Left renal pelvis (tissue), 4 donors: Measurements from ENCODE around the gene SLC2A6. TPM values are rescaled to one million over a fixed set of nuclear protein-coding genes. Genes with fewer than 3 reads are reported as not detected.

Experiments used
- DNase-seq, 4 donors: peaks; one replicate each; pipeline ENCODE4 v3.0.0-alpha.2; 2013; ENCODE audit warnings: low read depth in 4 of 4, low spot score in 3 of 4
- polyA plus RNA-seq, 4 donors: library from polyadenylated mRNA; unstranded; fragments of 120-200 nt; gene quantifications; one replicate each; pipeline ENCODE4 v1.2.1, GENCODE V29; 2013; ENCODE audit not compliant: insufficient read length in 4 of 4

Gene SLC2A6, protein sequence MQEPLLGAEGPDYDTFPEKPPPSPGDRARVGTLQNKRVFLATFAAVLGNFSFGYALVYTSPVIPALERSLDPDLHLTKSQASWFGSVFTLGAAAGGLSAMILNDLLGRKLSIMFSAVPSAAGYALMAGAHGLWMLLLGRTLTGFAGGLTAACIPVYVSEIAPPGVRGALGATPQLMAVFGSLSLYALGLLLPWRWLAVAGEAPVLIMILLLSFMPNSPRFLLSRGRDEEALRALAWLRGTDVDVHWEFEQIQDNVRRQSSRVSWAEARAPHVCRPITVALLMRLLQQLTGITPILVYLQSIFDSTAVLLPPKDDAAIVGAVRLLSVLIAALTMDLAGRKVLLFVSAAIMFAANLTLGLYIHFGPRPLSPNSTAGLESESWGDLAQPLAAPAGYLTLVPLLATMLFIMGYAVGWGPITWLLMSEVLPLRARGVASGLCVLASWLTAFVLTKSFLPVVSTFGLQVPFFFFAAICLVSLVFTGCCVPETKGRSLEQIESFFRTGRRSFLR
- 1 to 10 TPM in 3 of 4 donors, under 1 TPM in 1; 0.76 to 1.8 (median 1.5) TPM for polyA plus RNA-seq

DNA sequence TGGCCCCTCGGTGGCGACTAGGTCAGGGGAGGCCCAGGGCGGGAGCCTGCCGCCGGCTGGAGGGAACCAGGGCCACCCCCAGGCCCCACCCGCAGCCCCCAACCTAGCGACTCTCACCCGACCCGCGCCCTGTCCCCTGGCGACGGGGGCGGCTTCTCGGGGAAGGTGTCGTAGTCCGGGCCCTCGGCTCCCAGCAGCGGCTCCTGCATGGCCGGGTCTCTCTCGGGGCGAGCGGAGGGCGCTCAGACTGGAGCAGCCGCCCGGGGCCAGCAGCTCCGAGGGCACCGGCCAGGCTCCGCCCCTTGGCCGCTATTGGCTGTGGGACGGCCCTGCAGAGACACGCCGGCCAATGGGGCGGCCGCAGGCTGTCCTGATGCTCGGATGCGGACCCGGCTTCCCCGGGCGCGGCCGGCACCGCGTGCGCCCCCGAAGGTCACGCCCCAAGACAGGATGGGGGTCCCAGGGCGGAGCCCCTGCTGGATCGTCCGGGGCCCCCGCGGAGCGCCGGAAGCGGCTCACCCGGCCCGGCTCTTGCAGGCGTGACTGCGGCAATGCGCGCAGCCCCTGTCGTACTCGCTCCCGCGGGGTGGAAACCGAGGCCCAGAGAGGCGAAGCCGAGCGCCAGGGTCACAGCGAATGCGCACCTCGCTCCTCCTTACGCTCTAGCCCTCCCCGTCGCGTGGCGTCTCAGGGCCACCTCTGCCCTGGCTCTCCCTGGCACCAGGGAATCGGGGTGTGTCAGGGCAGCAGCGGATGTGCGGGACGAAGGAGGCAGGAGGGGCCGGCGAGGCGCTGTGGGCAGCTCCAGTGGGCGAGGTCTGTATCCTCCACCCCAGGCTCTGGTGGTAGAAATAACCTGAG is at the start of gene SLC2A6:
Gene SLC2A6, minus strand, starts transcription at position 249 of the 861 bp plus-strand sequence. Its CDS starts 40 bp downstream, at position 209.
- peak in 1 of 4 donors; percentile 47 for DNase-seq

DNA sequence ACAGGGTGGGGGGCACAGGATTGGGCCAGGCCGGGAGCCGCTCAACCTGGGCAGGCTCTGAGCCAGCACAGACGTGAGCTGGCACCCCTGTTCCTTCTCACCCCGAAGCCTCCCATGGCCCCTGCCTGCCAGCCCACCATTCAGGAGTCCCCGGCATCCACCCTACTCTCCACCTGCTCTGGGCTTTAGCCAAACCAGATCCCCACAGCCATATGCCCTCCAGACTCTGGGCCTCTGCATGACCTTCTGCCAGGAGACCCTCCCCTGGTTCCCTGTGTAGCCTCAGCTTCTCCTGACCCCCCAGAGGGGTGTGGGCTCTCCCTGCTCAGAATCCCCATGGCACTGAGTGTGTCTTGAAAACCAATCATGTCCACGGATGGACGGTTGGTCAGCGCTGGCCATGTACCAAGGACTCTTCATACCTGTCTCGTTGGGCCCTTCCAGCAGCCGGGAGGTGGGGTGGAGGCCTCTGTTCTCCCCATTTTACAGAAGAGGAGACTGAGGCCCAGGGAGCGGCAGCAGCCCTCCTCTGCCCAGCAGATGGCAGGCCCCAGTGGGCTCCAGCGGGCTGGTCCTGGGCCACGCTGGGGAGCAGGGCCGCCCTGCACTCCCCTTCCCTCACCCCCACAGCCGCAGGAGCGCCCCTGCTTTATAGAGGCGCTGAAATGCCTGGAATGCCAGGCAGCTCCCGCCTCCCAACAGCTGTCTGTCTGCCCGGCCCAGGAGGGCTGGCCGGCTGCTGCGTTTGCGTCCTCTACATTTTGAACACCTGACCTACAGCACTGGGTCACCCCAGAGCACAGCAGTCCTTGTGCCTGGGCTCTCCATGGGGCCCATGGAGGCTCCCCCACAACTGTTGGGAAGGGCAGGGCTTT is 49.3 kb upstream of the SLC2A6 start:
- no peak for DNase-seq

DNA sequence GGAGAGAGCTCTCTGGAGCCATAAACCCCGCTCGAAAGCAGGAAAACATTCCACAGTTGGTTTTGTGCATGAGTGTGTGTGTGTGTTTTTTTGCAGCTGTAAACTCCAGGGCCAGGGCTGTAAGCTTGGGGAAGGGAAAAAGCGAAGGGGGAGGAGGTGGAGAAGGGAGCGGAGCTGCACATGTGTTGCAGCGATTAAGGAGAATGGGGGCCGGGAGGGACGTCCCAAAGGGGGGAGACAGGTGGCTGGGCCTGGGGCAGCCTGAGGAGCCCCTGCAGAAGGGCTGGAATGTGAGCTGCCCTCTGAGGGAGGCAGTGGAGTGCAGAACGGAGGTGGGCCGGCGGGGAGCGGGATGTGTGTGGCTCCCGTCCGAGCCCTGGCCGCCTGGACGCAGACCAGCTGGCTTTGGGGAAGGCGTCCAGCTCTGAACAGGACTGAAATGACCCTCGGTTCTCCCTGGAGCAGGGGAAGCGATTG is 48.6 kb upstream of the SLC2A6 start:
- no peak for DNase-seq

DNA sequence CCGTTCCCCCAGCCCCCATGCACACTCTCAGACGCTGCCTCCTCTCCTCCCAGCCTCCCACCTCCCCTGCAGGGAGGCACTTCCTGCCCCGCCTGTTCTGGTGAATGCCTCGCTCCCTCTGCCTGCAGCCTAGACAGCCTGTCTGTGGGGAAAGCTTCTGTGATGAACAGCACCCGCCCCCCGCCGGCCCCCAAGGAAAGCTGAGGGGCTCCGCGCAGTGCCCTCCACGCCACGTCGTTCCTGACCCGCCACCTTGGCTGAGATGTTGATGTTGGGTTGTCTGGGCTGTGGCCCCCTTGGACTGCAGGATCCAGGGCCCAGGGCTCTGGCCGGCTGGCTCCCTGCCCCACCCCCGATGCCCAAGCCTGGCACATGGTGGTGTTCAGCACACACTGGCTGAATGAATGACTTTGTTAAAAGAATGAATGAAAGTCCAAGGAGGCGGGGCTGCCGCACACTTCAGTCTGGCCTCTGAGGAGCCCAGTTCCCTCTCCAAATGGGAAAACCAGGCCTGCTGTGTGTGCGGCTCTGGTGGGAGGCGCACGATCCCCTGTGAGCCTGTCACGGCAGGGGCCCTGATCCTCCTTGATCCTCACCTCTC is 47.9 kb upstream of the SLC2A6 start:
- DNase-seq, result no peak

DNA sequence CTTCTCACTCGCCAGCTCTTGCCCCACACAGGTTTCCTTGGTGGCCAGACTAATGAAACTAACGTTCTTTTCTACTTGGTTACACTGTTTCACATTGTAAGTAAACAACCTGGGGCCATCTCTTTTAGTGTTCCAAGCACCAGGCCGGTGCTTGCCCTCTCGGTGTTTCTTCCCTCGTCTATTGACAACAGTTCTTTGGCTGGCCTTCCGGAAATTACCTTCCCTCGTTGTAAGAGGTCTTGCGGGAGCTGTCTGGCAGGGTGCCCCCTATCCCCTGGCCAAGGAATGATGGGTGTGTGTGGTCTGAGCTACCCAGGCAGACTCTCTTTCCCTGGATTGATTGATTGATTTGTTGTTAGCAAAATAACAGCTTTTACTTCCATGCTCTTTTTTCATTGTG is 46.8 kb upstream of the SLC2A6 start:
- DNase-seq, result no peak

DNA sequence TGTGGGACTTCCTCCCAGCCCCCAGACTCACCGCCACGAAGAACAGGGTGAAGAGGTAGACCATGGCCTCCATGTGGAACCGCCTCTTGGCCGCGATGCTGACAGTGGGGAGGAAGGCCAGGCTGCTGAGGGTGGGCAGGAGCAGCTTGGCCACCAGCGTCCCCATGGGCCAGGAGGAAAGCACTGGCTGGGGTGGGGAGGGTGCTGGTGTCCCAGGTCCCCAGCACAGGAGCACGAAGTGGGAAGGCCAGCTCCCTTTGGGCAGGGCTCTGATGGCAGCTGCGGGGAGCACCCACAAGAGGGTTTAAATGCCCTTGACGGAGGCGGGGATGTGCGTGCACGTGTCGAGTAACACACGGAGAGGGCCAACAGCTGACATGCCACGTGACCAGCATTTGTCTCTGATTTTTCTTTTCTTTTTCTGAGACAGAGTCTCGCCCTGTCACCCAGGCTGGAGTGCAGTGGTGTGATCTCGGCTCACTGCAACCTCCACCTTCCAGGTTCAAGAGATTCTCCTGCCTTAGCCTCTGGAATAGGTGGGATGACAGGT is 45.9 kb upstream of the SLC2A6 start, which contains the start of gene MYMK:
Gene MYMK, minus strand, starts transcription at position 281 of the 550 bp plus-strand sequence. Its CDS starts 115 bp downstream, at position 166.
- no peak for DNase-seq

DNA sequence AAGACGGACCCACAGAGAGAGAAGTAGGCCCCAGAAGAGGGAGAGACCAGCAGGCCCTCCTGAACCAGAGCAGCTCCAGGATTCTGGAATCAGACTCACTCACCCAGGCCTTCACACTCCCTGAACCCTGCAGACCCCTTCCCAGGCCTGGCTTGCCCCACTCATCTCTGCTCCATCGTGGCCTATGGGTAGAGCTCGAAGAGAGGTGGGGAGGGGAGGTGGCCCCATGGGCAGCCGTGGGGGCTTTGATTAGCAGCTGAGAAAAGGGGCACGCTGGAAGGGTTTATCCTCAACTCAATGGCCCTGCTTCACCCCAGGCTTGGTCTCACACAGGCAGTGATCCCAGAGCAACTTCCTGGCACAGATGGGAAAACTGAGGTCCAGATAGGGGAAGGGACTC is 45.2 kb upstream of the SLC2A6 start:
- DNase-seq, result no peak

DNA sequence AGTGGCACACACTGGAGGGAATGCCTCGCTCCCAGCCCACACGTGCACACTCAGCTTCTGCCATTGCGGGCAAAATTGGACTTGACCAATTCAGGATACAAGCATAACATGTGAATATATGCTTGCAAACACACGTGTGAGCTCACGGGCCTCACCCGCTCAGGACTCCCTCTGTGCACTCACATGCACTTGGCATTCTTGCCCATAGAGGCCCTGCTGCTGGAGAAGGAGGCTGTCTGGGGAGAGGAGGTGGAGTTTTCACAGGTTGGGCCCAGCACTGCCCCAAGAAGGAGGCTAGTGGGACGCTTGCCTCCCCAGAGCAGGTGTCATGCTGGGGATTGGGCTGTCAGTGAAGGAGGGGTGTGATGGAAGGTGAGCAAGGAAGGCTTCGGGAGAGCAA is 44.2 kb upstream of the SLC2A6 start:
- DNase-seq, result no peak

DNA sequence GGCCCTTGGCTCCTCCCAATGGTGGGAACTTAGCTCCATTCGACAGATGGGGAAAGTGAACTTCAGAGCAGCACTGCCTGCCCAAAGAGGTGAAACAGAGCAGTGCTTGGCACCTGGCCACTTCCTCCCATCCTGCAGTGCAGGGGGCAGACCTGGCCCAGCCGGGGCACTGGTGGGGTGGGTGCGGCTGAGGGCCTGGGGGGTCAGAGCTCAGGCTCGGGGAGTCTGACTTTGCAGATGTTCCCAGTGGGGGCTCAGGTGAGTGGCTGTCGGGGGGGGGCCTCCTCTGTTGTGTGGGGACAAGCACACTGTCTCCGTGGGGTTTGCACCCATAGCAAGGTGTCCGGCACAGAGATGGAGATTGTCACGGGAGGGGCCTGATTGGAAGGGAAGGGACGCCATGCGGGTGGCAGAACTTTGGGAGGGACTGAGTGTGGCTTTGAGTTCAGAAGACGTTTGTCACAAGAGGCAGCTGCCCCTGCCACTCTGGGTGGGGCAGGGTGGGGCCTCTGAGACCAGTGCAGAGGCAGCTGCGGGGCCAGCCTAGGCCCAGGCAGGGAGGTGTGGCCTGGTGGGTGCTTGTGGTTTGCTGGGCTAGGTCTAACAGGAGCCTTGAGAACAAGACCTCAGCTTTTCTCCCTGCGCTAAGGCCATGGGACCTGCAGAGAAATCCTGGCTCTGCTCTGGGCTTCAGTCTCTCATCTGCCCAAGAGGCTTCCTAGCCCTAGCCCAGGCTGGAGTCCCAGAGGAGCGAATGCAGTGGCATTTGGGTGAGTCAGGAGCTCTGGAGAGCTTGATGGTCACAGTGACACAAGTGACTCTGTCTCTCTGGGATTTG is 43.4 kb upstream of the SLC2A6 start:
- DNase-seq, result no peak

DNA sequence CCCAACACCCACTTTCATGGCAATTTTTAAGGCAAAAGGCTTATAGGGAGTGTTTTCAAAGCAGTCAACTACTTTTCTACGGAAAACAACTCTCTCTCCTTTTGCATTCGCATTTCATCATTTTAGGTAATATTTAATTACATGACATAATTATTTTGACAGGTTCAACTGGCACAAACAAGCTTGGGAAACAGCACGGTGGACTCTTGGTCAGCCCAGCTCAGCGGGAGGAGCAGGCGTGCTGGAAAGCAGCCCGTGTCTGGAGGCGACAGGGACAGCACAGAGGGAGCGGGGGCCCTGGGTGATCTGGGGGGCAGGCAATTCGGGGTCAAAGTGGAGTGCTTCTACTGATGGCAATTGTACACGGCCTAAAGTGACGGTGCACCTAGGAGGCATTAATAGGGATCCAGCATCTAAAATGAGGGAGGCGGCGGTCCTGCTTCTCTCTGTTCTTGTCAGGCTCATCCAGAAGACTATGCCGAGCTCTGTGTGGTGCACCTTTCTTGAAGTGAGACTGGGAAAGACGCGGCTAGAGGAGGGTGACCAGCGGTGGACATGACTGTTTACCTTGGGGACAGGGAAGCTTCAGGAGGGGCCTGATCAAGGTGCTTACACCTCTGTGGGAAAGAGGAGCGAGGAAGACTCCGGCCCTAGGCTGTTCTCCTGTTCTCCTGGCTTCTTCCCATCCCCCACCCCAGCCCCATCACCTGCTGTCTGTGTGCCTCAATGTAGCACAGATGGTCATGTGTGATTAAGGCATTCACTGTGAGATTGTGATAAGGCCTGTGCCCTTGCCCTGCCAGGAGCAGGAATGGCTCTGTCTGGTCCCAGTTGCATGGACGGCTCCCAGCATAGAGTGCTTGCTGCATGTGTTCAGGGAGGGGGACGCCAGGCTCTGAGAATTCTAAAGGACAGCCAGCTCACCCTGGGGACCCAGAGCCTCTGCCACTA is 42.5 kb upstream of the SLC2A6 start:
- DNase-seq, result no peak

DNA sequence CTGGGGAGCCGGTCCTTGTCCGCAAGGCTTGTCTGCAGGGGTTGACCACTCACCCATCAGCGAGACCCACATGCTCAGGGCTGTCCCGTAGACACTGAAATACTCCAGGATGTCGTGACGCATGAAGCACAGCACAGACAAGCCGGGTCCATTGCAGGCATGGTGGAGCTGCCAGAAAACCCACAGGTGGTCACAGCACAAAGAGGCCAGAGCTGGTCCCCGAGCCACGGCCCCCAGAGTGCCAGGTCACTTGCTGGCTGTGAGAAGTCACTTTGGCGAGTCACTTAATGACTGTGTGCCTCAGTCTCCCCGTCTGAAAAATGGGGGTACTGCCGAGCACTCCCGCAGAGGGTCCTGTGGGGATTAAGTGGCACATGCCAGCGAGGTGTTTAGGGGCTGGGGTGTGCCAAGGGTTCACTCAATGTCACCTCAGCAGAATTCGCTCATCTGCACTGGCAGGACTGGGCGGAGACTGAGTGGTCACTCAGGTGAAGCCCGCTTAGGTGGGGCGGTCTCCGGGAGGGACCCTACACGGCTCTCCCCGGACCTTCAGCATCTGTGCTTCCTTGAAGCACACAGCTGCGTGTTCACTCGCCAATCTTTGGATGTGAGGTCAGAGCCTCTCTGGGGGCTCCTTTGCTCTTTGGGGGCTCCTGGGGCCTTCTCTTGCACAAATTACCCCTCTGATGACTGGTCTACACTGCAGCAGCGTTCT is 41.4 kb upstream of the SLC2A6 start:
- DNase-seq, result no peak

DNA sequence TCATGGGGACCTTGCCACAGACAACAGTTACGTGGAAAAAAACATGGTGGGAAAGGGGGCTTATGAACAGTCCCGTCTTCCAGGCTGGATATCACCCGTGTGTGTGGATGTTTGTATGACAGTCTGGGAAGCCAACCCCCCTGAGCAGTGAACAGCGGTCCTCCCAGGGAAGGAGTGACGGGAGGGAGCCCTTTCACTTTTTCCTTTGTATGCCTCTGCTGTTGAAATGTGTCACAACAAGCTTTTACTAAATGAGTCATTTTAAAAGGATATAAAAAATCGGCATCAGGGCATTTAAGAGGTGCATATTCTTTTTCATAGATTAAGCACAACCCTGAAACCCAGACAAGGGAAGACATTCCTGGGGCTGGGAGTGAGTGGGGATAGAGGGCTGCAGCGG is 40.8 kb upstream of the SLC2A6 start:
- no peak for DNase-seq

DNA sequence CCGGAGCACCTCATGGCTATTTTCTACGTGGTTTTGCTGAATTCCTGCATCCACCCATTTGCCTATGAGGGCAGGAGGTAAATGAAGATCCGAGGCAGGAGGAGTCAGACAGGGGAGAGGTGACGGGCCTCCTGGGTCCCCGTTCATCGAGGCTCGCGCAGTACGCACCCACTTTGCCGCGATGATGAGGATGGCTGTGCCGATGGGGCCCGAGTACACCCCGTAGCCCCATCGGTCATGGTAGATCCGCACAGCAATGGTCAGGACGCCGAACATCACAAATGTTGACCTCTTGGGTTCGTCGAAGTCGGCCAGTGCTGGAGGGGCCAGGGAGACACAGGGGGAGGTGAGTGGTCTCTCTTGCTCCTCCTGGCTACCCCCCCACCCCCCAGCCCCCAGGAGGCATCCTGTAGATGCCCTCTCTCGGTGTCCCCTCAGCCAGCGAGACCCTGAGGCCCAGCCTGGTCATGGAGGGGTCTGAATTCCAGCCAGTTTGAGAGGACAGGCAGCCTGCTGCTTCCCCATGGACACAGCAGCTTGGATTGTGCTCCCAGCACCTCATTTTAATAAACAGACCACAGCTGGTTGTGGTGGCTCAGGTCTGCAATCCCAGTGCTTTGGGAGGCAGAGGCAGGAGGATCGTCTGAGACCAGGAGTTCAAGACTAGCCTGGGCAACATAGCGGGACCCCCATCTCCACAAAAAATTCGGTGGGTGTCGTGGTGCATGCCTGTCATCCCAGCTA is 40.0 kb upstream of the SLC2A6 start:
- no peak for DNase-seq

DNA sequence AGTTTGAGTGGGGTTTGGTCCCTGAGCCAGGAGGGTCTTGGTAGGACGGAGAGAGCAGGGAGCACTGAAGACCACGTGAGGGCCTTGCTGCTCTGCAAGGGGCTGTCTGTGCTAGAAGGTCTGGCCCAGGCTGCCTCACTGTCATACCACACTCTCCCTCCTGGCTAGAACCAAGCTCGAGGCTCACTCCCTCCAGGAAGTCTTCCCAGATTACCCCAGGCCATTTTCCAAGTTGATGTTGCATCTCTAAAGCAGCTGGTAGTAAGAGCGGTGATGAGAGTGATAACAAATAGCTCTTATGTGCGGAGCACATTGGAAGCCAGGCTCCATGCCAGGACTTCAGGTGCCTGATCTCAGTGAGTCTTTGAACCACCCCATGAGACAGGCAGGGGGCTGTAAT is 39.3 kb upstream of the SLC2A6 start:
- DNase-seq, result no peak

DNA sequence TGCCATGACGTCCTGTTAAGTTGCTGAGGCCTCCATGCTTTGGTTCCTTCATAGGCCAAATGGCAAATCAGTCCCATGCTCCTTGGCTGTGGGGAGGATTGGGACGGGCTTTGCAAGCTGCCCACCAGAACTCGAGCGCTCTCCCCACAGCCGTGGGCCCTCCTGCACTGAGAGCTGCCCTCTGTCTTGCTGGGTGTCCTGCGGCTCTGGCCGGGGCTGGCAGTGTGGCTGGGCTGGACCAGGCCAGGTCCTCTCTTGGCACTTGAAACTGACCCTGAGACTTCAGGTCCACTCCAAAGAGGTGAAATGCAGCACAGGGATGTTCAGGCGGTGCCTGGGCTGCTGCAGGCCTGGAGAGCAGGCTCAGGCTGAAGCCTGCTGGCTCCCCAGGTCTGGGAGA is 38.8 kb upstream of the SLC2A6 start:
- no peak for DNase-seq

DNA sequence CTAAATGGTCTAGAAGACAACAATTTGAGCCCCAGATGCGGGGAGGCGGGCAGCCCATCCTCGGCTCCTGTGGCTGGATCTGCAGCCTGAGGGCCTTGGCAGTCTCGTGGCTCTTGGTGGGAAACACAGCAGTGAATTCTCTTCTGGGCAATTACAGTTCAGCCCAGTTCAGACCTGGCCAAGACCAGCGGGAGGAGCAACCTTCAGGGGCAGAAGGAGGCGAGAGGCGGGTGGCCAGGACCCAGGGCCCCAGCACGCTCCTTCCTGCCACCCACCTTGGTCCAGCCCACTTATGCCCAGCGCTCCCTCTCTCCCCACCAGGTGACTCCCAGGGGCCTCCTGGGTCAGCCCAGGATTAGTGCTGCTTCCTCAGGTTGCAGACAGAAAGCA is 38.1 kb upstream of the SLC2A6 start:
- no peak for DNase-seq
